HEK293 (cell line): ENCODE results near the gene FCHSD1.

Experiments
- GLIS1 ChIP-seq: fragments of 450-650 bp; formaldehyde crosslinking; IDR thresholded peaks from 2 replicates; pipeline ENCODE4 v1.5.1; 2016; ENCODE audit warnings: missing biosample characterization, missing genetic modification characterization
- PRDM1 ChIP-seq: fragments of 450-650 bp; formaldehyde crosslinking; IDR thresholded peaks from 2 replicates; pipeline ENCODE4; 2016; ENCODE audit warnings: missing biosample characterization, missing genetic modification characterization
- SETDB1 ChIP-seq: IDR thresholded peaks from one replicate; pipeline ENCODE4 v1.6.1; 2017; ENCODE audit warnings: mild to moderate bottlenecking, low read length, moderate library complexity, mixed read lengths; ENCODE audit not compliant: insufficient read length
- ZBTB7A ChIP-seq: fragments of 450-650 bp; formaldehyde crosslinking; IDR thresholded peaks from 2 replicates; pipeline ENCODE4 v1.5.1; 2016; ENCODE audit warnings: low read depth, missing biosample characterization, missing genetic modification characterization
- ZNF133 ChIP-seq: fragments of 450-650 bp; formaldehyde crosslinking; IDR thresholded peaks from 2 replicates; pipeline ENCODE4 v1.5.1; 2016; ENCODE audit warnings: missing biosample characterization, missing genetic modification characterization
- ZNF23 ChIP-seq: fragments of 450-650 bp; formaldehyde crosslinking; IDR thresholded peaks from 2 replicates; pipeline ENCODE4 v1.5.1; 2016; ENCODE audit warnings: missing biosample characterization, missing genetic modification characterization, borderline replicate concordance
- ZNF830 ChIP-seq: fragments of 450-650 bp; IDR thresholded peaks from 2 replicates; pipeline ENCODE4 v1.5.0; 2018; ENCODE audit warnings: missing biosample characterization, missing genetic modification characterization, low read depth, mild to moderate bottlenecking, moderate library complexity
- TF ChIP-seq, protein P1 (sequence below): fragments of 450-650 bp; formaldehyde crosslinking; IDR thresholded peaks from 2 replicates; pipeline ENCODE4 v1.5.1; 2016; ENCODE audit warnings: missing biosample characterization, missing genetic modification characterization

GRCh38 chr5:141675672-141676071 lies 24.5 kb upstream of the FCHSD1 start:
- TF ChIP-seq, protein P1, sequence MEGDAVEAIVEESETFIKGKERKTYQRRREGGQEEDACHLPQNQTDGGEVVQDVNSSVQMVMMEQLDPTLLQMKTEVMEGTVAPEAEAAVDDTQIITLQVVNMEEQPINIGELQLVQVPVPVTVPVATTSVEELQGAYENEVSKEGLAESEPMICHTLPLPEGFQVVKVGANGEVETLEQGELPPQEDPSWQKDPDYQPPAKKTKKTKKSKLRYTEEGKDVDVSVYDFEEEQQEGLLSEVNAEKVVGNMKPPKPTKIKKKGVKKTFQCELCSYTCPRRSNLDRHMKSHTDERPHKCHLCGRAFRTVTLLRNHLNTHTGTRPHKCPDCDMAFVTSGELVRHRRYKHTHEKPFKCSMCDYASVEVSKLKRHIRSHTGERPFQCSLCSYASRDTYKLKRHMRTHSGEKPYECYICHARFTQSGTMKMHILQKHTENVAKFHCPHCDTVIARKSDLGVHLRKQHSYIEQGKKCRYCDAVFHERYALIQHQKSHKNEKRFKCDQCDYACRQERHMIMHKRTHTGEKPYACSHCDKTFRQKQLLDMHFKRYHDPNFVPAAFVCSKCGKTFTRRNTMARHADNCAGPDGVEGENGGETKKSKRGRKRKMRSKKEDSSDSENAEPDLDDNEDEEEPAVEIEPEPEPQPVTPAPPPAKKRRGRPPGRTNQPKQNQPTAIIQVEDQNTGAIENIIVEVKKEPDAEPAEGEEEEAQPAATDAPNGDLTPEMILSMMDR (tag by site-specific recombination): no peak
- TF ChIP-seq ZNF133 (no peak), ZNF830 (no peak), PRDM1 (tag by site-specific recombination) (no peak), SETDB1 (no peak), ZBTB7A (tag by site-specific recombination) (no peak), GLIS1 (tag by site-specific recombination) (no peak), ZNF23 (no peak)
